Epithelial cell of proximal tubule (primary cell): ENCODE data around the gene ST6GALNAC2. TPM values are rescaled to one million over a fixed set of nuclear protein-coding genes. Genes with fewer than 3 reads are reported as not detected.
"Not testable (repeated sequence)": the region's sequence is repeated elsewhere in the genome, so short reads cannot be mapped to it uniquely, and the experiment has no call there.

ENCODE experiments used
- DNase-seq: peaks from one replicate; pipeline ENCODE4 v3.0.0-alpha.2; 2011; ENCODE audit warnings: low read depth
- H3K4me3 ChIP-seq: 2 replicates; pipeline ENCODE4 v1.5.1; 2011; ENCODE audit warnings: low read depth, mild to moderate bottlenecking, low read length
- total RNA-seq: library from RNA; depleted of rRNA; stranded (reverse); fragments of >200 nt; gene quantifications from 2 replicates; pipeline ENCODE4 v1.2.3, GENCODE V29; 2015
- TF ChIP-seq, protein P1 (sequence below): conservative IDR thresholded peaks from 2 replicates; pipeline ENCODE4 v1.5.1; 2012; ENCODE audit warnings: low read depth, mild to moderate bottlenecking, low read length

The ST6GALNAC2 gene
- total RNA-seq, 1 donor from 2014 or later = 2.9 TPM

DNA sequence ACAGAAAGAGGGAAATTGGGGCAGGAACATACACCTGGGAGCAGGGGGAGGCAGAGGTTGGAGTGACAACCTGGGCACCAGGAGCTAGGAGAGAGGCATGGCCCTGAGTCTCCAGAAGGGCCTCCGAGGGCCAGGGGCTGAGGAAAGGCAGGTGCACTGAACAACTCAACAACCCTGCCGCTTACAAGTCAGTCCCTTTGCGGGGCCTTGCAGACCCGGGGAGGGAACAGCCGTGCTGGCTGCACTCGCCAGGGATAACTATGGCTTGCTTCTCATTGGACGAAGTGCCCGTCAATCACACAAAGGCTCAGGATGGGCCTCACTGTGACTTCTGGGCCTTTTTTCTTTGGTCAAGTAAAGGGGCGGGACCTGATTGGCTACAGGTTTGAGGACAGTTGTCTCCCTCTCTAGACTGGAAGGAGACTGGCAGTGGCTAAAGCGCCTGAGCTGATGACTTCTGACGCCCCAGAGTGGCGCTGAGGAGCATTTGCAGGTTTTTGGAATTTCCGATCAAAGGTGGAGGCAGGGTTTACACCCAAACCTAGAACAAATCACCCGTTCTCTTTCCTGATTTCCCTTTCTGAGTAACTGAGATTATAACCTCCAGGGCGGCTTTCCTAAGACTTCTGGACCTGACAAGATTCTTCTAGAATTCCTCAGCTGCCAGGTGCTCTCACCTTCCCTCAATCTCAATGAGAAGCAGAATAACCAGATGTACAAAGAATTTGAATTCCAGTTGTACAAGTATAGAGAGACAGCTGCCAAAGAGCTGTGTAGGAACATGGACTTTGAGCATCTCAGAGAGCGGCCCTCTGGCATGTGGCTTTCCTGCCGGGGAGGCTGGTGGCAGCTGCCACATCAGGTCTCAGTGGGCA is 27.6 kb upstream of the ST6GALNAC2 start:
- TF ChIP-seq, protein P1, sequence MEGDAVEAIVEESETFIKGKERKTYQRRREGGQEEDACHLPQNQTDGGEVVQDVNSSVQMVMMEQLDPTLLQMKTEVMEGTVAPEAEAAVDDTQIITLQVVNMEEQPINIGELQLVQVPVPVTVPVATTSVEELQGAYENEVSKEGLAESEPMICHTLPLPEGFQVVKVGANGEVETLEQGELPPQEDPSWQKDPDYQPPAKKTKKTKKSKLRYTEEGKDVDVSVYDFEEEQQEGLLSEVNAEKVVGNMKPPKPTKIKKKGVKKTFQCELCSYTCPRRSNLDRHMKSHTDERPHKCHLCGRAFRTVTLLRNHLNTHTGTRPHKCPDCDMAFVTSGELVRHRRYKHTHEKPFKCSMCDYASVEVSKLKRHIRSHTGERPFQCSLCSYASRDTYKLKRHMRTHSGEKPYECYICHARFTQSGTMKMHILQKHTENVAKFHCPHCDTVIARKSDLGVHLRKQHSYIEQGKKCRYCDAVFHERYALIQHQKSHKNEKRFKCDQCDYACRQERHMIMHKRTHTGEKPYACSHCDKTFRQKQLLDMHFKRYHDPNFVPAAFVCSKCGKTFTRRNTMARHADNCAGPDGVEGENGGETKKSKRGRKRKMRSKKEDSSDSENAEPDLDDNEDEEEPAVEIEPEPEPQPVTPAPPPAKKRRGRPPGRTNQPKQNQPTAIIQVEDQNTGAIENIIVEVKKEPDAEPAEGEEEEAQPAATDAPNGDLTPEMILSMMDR = no peak
- no peak for DNase-seq
- H3K4me3 ChIP-seq = no peak overlapping the region

DNA sequence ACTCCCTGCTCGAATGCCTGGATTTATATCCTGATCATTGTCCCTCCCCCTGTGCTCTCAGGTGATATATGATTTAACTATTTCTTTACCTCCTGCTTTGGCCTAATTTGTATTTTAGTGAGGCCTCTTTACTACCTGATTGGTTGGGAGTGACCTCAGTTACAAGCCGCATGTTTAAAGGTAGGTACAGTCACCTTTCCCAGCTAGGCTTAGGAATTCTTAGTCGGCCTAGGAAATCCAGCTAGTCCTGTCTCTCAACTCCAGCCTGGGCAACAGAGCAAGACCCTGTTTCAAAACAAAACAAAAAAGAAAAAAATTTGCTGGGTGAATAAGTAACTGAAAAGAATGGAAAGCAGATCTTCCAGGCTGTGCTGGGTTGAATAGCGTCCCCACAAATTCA is 26.8 kb upstream of the ST6GALNAC2 start:
- no peak for DNase-seq
- TF ChIP-seq, protein P1 = no peak
- no peak overlapping the region for H3K4me3 ChIP-seq

DNA sequence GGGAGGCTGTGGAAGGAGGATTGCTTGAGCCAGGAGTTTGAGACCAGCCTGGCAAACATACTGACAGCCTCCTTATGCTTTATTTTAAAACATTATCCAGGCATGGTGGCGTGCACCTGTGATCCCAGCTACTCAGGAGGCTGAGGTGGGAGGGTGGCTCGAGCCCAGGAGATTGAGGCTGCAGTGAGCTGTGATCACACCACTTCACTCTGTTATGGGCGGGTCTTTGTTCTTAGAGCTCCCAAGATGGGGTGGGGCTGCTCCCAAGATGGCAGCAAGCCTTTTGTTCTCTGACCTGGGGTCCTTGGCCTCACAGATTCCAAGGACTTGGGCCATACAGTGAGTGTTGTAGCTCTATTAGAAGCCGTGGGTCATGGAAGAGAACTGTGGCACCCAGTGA is 26.1 kb upstream of the ST6GALNAC2 start:
- DNase-seq = no peak
- TF ChIP-seq, protein P1 = no peak
- no peak overlapping the region for H3K4me3 ChIP-seq

DNA sequence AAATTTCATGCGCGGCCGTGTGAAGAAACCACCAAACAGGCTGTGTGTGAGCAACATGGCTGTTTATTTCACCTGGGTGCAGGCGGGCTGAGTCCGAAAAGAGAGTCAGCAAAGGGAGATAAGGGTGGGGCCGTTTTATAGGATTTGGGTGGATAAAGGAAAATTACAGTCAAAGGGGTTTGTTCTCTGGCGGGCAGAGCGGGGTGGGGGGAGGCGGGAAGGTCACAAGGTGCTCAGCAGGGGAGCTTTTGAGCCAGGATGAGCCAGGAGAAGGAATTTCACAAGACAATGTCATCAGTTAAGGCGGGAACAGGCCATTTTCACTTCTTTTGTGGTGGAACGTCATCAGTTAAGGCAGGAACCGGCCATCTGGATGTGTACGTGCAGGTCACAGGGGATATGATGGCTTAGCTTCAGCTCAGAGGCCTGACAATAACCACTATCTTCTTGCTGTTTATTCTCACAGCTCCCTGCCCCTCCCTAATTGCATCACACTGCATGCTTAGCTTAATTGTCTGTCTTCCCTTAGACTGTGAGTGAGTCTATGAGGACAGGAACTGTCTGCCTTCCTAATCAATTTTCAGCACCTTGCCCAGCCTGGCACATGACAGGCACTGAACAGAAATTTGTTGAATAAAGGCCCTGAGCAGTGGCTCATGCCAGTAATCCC is 25.6 kb upstream of the ST6GALNAC2 start:
- DNase-seq, H3K4me3 ChIP-seq: not testable (repeated sequence)

DNA sequence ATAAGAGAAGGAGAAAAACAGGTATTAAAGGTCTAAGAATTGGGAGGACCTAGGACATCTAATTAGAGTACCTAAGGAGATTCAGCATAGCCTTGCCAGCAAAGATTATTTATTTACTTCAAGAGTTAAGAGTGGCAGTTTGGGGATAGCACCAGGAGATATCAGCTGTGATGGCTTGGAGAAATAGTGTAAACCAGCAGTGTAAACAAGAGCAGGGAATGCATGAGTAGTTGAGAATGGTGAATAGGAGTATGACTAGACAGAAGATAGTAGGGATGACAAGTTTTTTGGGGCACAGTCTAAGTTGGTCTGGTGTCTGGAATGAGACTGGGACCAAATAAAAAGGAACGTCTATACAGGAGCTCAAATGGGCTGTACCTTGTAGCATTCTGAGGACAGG is 21.0 kb upstream of the ST6GALNAC2 start:
- DNase-seq, H3K4me3 ChIP-seq: not testable (repeated sequence)

DNA sequence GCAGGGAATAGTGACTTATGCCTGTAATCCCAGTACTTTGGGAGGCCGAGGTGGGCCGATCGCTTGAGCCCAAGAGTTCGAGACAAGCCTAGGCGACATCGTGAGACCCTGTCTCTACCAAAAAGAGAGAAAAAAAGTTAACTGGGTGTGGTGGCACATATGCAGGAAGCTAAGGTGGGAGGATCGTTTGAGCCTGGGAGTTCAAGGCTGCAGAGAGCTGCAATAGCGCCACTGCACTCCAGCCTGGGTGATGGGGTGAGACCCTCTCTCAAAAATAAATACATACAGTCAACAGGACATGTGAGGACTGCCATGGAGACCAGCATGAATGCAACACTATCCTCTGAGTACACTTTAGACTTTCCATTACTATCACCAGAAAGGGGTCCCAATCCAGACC is 15.4 kb upstream of the ST6GALNAC2 start:
- DNase-seq = no peak
- TF ChIP-seq, protein P1 = no peak
- H3K4me3 ChIP-seq = no peak overlapping the region

DNA sequence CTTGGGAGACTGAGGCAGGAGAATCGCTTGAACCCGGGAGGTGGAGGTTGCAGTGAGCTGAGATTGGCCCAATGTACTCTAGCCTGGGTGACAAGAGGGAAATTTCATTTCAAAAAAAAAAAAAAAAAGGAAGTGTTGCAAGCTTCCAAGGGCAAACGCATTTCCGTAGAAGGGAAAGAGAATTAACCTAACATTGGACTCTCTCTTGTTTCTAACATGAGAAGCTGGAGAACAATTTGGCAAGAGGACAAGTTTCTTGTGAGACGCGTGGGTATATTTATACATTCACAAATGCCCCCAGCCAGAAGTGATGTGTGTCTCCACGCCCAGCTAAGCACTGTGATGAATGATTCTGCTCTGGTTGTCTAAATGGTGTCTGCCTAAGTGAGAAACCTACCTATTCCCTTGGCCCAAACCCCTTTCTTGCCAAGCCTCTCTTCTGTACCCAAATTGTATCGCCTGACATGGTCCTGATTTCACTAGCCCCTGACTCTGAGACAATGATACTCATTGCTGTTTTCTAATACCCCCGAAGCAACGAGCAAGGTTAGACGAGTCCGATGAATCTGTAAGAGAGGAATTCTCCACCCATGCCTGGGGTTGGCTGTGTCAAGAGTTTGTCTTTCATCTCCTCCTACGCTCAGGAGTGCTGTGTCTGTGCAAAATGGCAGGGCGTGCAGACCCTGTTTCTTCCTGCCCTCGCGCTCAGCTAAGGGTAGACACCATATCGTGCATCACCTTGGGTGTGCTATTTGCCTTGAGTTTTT is 14.2 kb upstream of the ST6GALNAC2 start:
- H3K4me3 ChIP-seq = no peak overlapping the region
- TF ChIP-seq, protein P1 = no peak
- no peak for DNase-seq
